Fibroblast of lung (primary cell): ENCODE measurements around the gene EGR2.

ENCODE experiments used
- EZH2 ChIP-seq: IDR thresholded peaks from 2 replicates; pipeline ENCODE4 v1.5.1; 2012; ENCODE audit warnings: low read length, control low read depth, mild to moderate bottlenecking; ENCODE audit errors: missing control alignments
- TF ChIP-seq, protein P1 (sequence below), 2 donors: IDR thresholded peaks in 1 of 2; conservative IDR thresholded peaks in 1 of 2; 1 replicate in 1 of 2; 2 replicates in 1 of 2; pipeline ENCODE4 v1.5.1; 2011 to 2012; ENCODE audit warnings: low read length in 2 of 2, control low read depth in 1 of 2, inconsistent platforms in 1 of 2, low read depth in 1 of 2, mild to moderate bottlenecking in 1 of 2

DNA sequence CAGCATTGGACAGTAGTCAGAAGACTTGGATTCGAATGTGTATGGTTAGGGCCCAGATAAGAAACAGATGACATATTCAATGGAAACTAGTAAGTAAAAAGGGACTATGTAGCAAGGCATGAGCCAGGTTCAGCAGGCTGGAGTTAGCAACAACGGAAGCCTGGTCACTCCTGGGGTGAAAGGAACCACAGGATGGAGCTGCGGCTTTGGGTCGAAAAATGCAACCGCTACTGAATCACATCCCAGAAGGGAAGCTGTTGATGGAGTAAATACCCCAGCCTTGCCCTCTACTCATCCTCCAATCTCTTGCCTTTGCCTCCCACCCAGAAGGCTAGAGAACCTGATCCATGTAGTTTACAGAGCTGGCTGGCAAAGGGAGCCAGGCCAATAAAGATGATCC lies 37.5 kb upstream of the EGR2 start:
- TF ChIP-seq, protein P1, sequence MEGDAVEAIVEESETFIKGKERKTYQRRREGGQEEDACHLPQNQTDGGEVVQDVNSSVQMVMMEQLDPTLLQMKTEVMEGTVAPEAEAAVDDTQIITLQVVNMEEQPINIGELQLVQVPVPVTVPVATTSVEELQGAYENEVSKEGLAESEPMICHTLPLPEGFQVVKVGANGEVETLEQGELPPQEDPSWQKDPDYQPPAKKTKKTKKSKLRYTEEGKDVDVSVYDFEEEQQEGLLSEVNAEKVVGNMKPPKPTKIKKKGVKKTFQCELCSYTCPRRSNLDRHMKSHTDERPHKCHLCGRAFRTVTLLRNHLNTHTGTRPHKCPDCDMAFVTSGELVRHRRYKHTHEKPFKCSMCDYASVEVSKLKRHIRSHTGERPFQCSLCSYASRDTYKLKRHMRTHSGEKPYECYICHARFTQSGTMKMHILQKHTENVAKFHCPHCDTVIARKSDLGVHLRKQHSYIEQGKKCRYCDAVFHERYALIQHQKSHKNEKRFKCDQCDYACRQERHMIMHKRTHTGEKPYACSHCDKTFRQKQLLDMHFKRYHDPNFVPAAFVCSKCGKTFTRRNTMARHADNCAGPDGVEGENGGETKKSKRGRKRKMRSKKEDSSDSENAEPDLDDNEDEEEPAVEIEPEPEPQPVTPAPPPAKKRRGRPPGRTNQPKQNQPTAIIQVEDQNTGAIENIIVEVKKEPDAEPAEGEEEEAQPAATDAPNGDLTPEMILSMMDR (conservative IDR thresholded peaks at IDR 0.05 in 1 of 2, IDR thresholded peaks at IDR 0.05 in 1 of 2; ENCODE audit: low read depth in 1 of 2, low read length in 2 of 2) = no peak
- TF ChIP-seq EZH2 = no peak
